PC-9 (cell line): Measurements from ENCODE around the gene SLC51B.

ENCODE experiments used
- CTCF ChIP-seq: fragments of 200-600 bp; sonication (generic); conservative IDR thresholded peaks from 2 replicates; pipeline ENCODE4 v1.6.1; 2017; ENCODE audit warnings: mixed run types, antibody characterized with exemption, mild to moderate bottlenecking, moderate library complexity
- EZH2 ChIP-seq: fragments of 200-600 bp; sonication (generic); IDR thresholded peaks from 2 replicates; pipeline ENCODE4 v1.8.0; 2017; ENCODE audit warnings: antibody characterized with exemption, low read depth

DNA sequence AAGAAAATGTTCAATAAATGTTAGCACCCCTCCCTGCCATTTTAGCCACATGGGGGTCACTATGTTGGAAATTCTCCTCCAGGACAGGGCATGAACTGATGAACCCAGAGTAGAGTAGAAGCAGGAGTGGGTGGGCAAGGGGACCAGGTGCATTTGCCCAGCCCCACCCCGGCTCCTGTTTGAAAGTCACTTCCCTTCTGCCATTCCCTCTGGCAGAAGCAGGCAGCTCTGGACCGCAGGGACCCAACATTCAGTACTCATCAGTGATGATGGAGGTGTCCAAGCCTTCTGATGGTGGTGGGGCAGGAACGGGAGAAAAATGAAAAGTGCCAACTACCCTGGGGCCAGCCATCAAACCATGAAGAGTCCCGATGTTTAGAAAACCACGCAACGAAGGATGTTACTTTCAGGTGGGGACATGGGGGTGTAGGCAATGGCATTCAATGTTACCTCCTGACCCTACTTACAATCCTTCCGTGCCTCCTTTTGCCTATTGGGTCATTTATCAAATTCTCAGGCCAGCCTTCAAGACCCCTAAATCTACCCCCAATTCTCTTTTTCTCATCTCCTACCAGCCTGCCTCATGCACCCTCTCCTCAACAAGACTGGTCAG, 52.6 kb downstream of the SLC51B start:
- TF ChIP-seq EZH2 = no peak
- TF ChIP-seq CTCF = no peak
